ENCODE measurements around the gene SWT1.

DNA sequence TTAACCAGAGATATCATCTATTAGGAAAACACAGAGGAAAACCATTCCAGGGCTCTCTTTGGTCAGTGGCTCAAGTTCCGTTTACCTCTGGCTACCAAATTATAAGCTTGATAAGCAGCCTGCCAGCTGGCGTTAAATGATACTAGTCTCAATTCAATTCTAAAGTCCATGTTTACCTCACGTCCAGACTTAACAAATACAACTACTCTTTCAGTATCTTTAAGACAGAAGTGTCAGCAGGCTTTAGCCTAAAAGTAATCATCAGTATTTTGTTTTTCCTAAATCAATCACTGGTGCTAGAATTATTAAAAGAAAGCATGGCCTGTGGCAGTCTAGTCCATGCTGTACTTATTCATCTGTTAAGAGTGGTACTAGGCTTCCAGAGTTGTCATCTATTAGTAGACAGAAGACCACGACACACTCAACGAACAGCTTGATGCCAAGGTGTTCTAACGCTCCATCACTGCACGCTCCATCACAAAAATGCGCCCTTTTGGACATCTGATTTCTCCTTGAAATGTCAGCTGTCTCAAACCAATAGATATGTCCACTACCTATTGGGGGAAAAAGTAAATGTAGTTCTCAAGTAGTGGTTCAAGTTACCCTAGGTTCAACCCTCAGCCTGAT, 158.6 kb downstream of the SWT1 start:
- TF ChIP-seq, protein P1, sequence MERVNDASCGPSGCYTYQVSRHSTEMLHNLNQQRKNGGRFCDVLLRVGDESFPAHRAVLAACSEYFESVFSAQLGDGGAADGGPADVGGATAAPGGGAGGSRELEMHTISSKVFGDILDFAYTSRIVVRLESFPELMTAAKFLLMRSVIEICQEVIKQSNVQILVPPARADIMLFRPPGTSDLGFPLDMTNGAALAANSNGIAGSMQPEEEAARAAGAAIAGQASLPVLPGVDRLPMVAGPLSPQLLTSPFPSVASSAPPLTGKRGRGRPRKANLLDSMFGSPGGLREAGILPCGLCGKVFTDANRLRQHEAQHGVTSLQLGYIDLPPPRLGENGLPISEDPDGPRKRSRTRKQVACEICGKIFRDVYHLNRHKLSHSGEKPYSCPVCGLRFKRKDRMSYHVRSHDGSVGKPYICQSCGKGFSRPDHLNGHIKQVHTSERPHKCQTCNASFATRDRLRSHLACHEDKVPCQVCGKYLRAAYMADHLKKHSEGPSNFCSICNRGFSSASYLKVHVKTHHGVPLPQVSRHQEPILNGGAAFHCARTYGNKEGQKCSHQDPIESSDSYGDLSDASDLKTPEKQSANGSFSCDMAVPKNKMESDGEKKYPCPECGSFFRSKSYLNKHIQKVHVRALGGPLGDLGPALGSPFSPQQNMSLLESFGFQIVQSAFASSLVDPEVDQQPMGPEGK (CRISPR knock-in tag; IDR thresholded peaks at IDR 0.05; ENCODE audit: borderline replicate concordance), result no peak
- TF ChIP-seq RARB (CRISPR knock-in tag; IDR thresholded peaks at IDR 0.05) (no peak), PPARA (CRISPR knock-in tag; IDR thresholded peaks at IDR 0.05; ENCODE audit: borderline replicate concordance) (no peak), ZNF70 (CRISPR knock-in tag; IDR thresholded peaks at IDR 0.05) (no peak), ZFP3 (CRISPR knock-in tag; IDR thresholded peaks at IDR 0.05) (no peak), CSDC2 (CRISPR knock-in tag; IDR thresholded peaks at IDR 0.05) (no peak), ZFP30 (CRISPR knock-in tag; IDR thresholded peaks at IDR 0.05) (no peak), ARNTL (CRISPR knock-in tag; IDR thresholded peaks at IDR 0.05; ENCODE audit: borderline replicate concordance, low read depth) (no peak)
- TF ChIP-seq, protein P2, sequence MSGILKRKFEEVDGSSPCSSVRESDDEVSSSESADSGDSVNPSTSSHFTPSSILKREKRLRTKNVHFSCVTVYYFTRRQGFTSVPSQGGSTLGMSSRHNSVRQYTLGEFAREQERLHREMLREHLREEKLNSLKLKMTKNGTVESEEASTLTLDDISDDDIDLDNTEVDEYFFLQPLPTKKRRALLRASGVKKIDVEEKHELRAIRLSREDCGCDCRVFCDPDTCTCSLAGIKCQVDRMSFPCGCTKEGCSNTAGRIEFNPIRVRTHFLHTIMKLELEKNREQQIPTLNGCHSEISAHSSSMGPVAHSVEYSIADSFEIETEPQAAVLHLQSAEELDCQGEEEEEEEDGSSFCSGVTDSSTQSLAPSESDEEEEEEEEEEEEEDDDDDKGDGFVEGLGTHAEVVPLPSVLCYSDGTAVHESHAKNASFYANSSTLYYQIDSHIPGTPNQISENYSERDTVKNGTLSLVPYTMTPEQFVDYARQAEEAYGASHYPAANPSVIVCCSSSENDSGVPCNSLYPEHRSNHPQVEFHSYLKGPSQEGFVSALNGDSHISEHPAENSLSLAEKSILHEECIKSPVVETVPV (CRISPR knock-in tag; IDR thresholded peaks at IDR 0.05), result no peak
- TF ChIP-seq, protein P3, sequence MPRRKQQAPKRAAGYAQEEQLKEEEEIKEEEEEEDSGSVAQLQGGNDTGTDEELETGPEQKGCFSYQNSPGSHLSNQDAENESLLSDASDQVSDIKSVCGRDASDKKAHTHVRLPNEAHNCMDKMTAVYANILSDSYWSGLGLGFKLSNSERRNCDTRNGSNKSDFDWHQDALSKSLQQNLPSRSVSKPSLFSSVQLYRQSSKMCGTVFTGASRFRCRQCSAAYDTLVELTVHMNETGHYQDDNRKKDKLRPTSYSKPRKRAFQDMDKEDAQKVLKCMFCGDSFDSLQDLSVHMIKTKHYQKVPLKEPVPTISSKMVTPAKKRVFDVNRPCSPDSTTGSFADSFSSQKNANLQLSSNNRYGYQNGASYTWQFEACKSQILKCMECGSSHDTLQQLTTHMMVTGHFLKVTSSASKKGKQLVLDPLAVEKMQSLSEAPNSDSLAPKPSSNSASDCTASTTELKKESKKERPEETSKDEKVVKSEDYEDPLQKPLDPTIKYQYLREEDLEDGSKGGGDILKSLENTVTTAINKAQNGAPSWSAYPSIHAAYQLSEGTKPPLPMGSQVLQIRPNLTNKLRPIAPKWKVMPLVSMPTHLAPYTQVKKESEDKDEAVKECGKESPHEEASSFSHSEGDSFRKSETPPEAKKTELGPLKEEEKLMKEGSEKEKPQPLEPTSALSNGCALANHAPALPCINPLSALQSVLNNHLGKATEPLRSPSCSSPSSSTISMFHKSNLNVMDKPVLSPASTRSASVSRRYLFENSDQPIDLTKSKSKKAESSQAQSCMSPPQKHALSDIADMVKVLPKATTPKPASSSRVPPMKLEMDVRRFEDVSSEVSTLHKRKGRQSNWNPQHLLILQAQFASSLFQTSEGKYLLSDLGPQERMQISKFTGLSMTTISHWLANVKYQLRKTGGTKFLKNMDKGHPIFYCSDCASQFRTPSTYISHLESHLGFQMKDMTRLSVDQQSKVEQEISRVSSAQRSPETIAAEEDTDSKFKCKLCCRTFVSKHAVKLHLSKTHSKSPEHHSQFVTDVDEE (CRISPR knock-in tag; IDR thresholded peaks at IDR 0.05), result no peak

Measured in SK-N-SH treated with all-trans-retinoic acid at 6 μM for 48 hours (cell line).